GM10248 (cell line): ENCODE results near the gene MICU2.

Experiments used
- CTCF ChIA-PET: fragments of 300-600 bp; sonication (Branson Sonifier 250); formaldehyde crosslinking; extraction: SDS; loops from one replicate; lab custom pipeline; 2021; ENCODE audit warnings: antibody characterized with exemption; lab: Yijun Ruan, JAX
- POLR2A ChIA-PET: fragments of 350-650 bp; sonication (Branson Sonifier 250); formaldehyde crosslinking; extraction: SDS; loops from one replicate; lab custom pipeline; 2020; ENCODE audit warnings: antibody characterized with exemption; lab: Yijun Ruan, JAX
- DNase-seq: peaks from one replicate; pipeline ENCODE4 v3.0.0; 2012; ENCODE audit errors: extremely low spot score
- TF ChIP-seq, protein P1 (sequence below): IDR thresholded peaks from 2 replicates; pipeline ENCODE4 v1.5.1; 2012; ENCODE audit warnings: mild to moderate bottlenecking, low read depth; ENCODE audit errors: extremely low read depth, missing control alignments, control extremely low read depth

Gene MICU2

DNA sequence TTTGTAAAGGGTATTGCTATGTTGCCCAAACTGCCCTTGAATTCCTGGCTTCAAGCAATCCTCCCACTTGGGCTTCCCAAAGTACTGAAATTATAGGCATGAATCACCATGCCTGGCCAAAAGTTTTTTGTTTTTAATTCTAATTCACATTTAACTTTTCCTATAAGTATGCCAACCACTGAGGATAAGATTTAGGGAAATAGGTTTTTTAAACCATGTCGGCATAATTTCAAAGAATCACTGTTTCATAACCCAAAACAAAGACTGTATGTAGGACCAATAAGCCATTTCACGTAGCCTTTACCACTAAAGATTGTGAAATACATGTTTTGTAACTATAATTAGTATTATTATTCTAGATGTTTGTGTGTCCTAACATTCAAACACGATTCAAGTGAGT, 153.0 kb downstream of the MICU2 start:
- POLR2A ChIA-PET, result no interaction called here
- no peak for DNase-seq
- TF ChIP-seq, protein P1, sequence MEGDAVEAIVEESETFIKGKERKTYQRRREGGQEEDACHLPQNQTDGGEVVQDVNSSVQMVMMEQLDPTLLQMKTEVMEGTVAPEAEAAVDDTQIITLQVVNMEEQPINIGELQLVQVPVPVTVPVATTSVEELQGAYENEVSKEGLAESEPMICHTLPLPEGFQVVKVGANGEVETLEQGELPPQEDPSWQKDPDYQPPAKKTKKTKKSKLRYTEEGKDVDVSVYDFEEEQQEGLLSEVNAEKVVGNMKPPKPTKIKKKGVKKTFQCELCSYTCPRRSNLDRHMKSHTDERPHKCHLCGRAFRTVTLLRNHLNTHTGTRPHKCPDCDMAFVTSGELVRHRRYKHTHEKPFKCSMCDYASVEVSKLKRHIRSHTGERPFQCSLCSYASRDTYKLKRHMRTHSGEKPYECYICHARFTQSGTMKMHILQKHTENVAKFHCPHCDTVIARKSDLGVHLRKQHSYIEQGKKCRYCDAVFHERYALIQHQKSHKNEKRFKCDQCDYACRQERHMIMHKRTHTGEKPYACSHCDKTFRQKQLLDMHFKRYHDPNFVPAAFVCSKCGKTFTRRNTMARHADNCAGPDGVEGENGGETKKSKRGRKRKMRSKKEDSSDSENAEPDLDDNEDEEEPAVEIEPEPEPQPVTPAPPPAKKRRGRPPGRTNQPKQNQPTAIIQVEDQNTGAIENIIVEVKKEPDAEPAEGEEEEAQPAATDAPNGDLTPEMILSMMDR, result no peak
- CTCF ChIA-PET, result no interaction called here

DNA sequence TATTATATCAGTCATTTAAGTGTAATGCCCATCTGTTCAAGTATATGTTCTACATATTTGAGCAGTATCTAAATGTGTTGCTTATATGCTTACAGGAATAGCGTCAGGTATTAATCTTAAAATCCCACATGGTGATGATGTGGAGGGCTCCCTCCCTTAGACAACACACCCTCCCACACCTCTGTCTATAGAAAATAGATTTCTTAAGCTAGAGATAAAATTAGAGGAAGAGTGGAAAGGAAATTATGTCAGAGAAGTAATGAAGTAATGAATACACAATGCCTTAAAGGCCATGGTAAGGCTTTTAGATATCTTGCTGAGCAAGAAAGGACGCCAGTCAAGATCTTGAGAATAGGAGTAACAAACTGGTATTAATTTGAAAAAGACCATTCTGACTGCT, 157.3 kb downstream of the MICU2 start:
- POLR2A ChIA-PET, result no interaction called here
- TF ChIP-seq, protein P1, result no peak
- no peak for DNase-seq
- CTCF ChIA-PET, result no interaction called here

DNA sequence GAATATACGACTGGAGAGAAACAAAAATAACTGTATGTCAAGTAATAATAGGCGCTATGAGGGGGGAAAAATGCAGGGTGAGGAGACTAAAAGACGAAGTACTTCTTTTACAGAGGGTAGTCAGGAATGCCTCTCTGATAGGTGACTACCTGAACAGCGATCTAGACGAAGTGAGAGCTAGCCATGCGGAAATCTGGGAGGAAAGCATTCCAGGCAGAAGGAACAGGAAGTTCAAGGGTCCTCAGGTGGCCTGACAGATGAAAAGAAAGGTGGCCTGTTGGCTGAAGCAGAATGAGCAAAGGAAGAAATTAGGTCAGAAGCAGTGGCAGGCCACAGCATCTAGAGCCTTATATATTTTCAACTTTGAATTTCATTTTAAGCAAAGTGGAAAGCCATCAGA, 158.2 kb downstream of the MICU2 start:
- POLR2A ChIA-PET, result no interaction called here
- TF ChIP-seq, protein P1, result no peak
- CTCF ChIA-PET, result interaction anchor here (1.1 kb wide), 1 partner anchor 148 kb away, joined by 3 read pairs; no protein-coding TSS in a partner anchor
- no peak for DNase-seq

DNA sequence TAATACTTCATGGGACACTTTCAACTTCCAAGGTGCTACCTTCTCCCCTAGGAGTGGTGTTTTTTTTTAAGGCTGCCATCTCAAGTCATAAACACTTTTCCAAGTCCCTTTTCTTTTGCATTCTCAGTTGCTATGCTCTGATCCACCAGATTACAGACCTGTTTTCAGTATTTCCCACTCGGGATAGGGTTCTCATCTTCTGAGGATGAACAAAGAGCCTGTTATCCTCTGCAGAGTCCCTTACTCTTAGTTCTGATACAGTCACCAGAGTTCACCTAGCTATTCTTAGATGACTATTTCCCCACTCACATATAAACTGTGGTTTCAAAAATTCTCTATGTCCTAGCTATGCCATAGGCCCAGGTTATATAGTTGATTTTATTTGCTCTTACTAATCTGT, 160.8 kb downstream of the MICU2 start:
- CTCF ChIA-PET, result interaction anchor here (1.4 kb wide), 1 partner anchor 146 kb away, joined by 5 read pairs; no protein-coding TSS in a partner anchor
- POLR2A ChIA-PET, result no interaction called here

More for the DNA sequence above, 160.8 kb downstream of the MICU2 start:
- TF ChIP-seq, protein P1, result no peak
- DNase-seq, result no peak
